Activated naive CD8-positive, alpha-beta T cell (primary cell): ENCODE results near the gene PSMA7.
"Not testable (repeated sequence)": the region's sequence is repeated elsewhere in the genome, so short reads cannot be mapped to it uniquely, and the experiment has no call there.

Experiments
- H3K27ac Mint-ChIP-seq: one replicate; pipeline ENCODE4 v1.8.0; 2021; ENCODE audit warnings: mixed read lengths
- H3K27me3 Mint-ChIP-seq: one replicate; pipeline ENCODE4 v1.8.0; 2021; ENCODE audit warnings: mixed read lengths
- H3K36me3 Mint-ChIP-seq: one replicate; pipeline ENCODE4 v1.8.0; 2021; ENCODE audit warnings: mixed read lengths
- H3K4me1 Mint-ChIP-seq: one replicate; pipeline ENCODE4 v1.8.0; 2021; ENCODE audit warnings: low read depth, mixed read lengths
- H3K4me3 Mint-ChIP-seq: one replicate; pipeline ENCODE4 v1.8.0; 2021; ENCODE audit warnings: mild to moderate bottlenecking, mixed read lengths
- H3K9me3 Mint-ChIP-seq: one replicate; pipeline ENCODE4 v1.8.0; 2021; ENCODE audit warnings: low read depth, mixed read lengths

The PSMA7 gene

GRCh38 chr20:62123450-62124118 is 19.6 kb downstream of the PSMA7 start:
- Mint-ChIP-seq H3K4me3 (peak overlapping the region; percentile 88), H3K27ac (peak overlapping the region; percentile 50), H3K4me1 (peaks cover 43% of the 10 kb centered on the region), H3K27me3 (no peaks in the 10 kb centered on the region), H3K9me3 (no peaks in the 10 kb centered on the region), H3K36me3 (peaks cover 2% of the 10 kb centered on the region)

- Mint-ChIP-seq H3K27me3 (no peaks in the 10 kb centered on the region), H3K4me3 (peak overlapping the region; percentile 88), H3K36me3 (peaks cover 2% of the 10 kb centered on the region), H3K9me3 (no peaks in the 10 kb centered on the region), H3K27ac (peak overlapping the region; percentile 50), H3K4me1 (peaks cover 42% of the 10 kb centered on the region)
These were observed 20.3 kb downstream of the PSMA7 start for GRCh38 chr20:62122654-62123449.

DNA sequence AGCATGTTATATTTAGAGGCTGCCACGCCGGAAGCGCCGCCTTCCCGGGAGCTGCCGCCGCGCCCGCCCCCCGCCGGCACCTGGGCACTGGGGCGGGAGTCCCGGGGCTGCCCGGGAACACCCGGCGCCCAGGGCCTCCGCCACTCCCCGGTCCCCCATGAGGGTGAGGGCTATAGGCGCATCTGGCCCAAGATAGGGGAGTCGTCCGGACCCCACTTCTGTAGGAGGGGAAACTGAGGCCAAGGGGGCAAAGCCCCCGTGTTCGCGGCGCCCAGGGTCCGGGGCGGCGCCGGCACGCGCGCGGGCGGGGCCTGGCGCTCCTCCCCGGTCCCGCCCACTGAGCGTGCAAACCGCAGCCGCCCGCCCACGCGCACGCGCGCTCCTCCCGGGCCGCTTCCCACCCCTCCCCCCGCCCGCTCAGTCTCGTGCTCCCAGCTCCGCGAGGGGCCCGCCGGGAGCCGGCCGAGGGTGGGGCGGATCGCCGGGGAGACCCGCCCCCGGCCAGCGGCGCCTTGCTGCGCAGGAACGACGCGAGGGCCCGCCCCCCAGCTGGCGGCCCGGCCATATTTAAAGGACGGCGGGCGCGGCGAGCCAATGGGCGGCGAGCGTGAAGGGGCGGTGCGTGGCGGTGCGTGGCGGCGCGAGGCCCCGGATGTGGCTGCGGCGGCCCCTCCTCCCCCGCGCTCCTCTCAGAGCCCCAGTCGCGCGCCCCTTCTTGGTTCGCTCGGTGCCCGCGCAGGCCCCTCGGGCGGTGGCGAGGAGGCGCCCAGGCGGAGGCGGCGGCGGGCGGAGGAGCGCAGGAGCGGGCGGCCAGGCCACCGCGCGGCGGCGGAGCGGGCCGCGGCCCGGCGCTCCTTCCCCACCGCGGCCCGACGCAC is 21.2 kb downstream of the PSMA7 start, which contains the start of gene LSM14B:
Gene LSM14B (plus strand): TSS at position 700 of the 878 bp plus-strand sequence. CDS start 192 bp downstream, outside the sequence.
- Mint-ChIP-seq H3K27me3 (no peaks in the 10 kb centered on the region), H3K36me3 (no peaks in the 10 kb centered on the region), H3K4me1 (peaks cover 46% of the 10 kb centered on the region), H3K27ac (peak within 1 kb of the TSS; percentile 96), H3K9me3 (no peaks in the 10 kb centered on the region), H3K4me3 (peak within 1 kb of the TSS; percentile 88)

DNA sequence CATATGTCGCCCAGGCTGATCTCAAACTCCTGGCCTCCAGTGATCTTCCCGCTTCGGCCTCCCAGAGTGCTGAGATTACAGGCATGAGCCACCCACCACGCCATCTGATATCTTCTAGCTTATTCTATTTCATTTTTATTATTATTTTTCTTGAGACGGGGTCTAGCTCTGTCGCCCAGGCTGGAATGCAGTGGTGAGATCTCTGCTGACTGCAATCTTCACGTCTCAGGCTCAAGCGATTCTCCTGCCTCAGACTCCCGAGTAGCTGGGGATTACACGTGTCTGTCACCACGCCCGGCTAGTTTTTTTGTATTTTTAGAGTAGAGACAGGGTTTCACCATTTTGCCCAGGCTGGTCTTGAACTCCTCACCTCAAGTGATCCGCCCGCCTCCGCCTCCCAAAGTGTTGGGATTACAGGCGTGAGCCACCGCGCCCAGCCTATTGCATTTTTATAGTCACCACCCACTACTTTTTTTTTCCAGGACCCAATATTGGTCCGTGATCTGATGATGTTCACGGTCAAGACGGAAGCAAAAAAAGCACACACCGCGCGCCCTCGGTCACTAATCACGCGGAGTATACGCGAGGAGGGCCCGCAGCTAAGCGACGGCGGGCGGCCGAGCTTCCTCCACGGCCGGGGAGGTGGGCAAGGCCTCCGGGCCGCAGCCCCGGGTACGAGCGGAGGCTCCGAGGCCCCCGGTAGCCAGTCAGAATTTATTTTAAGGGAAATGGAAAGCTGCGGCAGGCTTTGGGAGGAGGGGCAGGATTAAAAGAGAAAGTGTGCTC is 22.0 kb downstream of the PSMA7 start:
- no peaks in the 10 kb centered on the region for H3K9me3 Mint-ChIP-seq
- no peaks in the 10 kb centered on the region for H3K36me3 Mint-ChIP-seq
- H3K4me1 Mint-ChIP-seq = peaks cover 47% of the 10 kb centered on the region
- peak overlapping the region; percentile 96 for H3K27ac Mint-ChIP-seq
- H3K27me3 Mint-ChIP-seq = no peaks in the 10 kb centered on the region
- H3K4me3 Mint-ChIP-seq = peak overlapping the region; percentile 88

DNA sequence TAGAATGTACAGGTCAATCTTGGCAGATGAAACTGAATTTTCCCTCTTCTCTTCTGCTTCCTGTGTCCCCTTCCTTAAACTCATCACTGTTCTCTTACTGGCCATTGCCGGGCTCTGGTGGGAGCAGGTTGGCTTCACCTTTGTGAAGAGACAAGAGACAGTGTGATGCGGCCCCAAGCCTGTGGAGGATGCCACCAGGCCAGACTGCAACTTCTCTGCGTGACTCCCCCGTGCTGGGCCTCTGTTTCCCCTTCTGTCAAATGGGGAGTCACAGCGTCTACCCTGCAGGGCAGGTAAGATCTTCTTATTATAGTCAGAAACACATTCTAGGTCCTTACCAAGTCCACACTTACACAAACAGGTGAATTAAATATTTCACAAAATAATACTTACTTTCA is 22.8 kb downstream of the PSMA7 start:
- peaks cover 2% of the 10 kb centered on the region for H3K36me3 Mint-ChIP-seq
- H3K4me3 Mint-ChIP-seq = peak overlapping the region; percentile 47
- H3K9me3 Mint-ChIP-seq = no peaks in the 10 kb centered on the region
- H3K27ac Mint-ChIP-seq = peak overlapping the region; percentile 96
- peaks cover 50% of the 10 kb centered on the region for H3K4me1 Mint-ChIP-seq
- H3K27me3 Mint-ChIP-seq = no peaks in the 10 kb centered on the region

DNA sequence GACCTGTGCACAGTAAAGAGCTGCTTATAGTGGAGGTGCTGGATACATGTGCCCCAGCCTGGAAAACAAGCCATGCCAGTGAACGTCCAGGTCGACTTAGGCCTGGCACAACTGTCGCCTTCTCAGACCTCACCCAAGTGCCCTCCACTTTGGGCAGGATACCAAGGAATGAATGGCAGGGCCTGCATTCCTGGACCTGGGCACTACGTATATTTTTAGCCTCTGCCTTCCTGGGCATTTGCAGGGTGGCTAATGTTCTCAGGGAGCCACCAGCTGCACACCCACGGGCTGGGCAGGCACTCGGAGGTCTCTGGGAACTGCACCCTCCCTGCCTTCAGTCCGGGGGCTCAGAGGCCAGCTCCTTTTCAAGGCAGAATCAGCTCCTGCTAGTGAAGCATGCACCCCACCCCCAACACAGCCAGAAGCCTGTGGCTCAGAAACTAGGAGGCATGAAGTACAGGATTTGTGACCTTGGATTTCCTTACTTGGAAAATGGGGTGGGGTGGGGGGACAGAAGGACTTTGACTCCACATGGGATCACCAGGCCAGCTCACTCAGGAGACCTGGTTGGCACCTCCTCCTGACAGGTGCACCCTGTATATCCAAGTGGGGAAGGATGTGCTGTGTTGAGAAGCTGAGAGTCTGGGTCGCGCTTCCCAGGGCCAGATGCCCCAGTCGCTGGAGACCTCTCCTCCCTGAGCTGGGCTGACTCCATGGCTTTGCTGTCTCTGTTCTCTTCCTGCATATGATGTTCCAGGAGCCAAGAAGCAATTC is 23.4 kb downstream of the PSMA7 start:
- H3K36me3 Mint-ChIP-seq = peaks cover 2% of the 10 kb centered on the region
- H3K4me1 Mint-ChIP-seq = peaks cover 46% of the 10 kb centered on the region
- H3K27me3 Mint-ChIP-seq = no peaks in the 10 kb centered on the region
- H3K27ac Mint-ChIP-seq = peak overlapping the region; percentile 34
- H3K4me3 Mint-ChIP-seq = peak overlapping the region; percentile 47
- H3K9me3 Mint-ChIP-seq = no peaks in the 10 kb centered on the region

DNA sequence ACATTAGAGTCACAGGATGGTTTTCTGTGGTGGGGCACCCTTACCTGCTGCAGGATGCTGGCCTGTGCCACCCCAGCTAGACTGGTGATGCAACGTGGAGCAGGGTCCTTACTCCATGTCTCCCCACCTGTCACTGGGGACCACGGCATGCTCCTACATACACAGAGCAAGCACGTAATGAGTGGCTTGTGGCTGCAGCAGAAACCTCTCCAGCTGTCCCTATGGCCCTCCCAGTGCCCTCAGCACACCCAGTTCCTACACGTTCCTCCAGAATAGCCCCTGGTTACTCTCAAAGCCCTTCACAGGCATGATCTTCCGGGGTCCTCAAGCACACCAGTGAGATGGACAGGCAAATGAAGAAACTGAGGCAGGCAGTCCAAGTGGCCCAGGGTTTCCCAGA is 24.1 kb downstream of the PSMA7 start:
- Mint-ChIP-seq H3K27me3 (no peaks in the 10 kb centered on the region), H3K27ac (no peak overlapping the region), H3K4me3 (no peak overlapping the region), H3K36me3 (peaks cover 2% of the 10 kb centered on the region), H3K9me3 (no peaks in the 10 kb centered on the region), H3K4me1 (peaks cover 39% of the 10 kb centered on the region)

DNA sequence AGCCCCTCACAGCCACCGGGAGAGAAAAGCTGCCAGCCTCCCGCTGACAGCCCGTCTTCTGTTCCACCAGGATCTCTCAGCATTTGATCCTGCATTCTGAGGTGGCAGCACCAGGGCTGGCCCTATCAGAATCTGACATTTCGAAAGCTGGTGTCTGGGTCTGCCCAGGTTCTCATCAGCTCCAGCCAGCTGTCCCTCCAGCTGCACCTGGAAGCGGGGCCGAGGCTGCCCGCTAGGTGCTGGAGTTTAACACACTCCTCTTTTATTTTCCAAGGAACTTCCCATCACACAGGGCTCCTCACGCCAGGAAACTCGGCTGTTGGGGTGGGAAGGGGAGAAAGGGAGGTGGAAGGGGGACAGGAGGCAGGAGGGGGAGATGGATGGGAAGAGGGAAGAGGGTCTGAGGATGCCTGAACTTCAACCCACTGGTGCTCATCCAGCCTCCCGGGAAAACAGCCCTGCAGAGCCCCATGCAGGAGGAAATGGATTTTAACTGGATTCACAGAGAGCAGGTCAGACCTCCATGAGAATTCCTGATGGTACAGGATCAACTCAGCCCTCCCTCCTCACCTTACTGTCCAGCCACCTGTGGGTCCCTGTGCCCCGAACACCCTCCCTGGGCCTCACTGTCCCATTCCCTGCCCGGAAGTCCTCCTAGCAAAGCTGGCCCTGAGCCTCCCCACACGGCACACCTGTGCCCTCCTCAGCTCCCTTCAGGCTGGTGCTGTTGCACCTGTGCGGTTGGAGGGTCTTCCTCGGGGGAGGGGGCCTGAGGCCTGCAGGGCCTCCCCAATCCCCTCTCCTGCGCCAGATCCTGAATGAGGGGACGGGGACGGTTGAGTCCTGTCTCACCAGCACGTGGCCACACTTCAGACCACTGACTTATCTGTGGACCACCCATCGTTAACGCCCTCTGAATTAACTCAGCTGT is 24.8 kb downstream of the PSMA7 start:
- H3K9me3 Mint-ChIP-seq = no peaks in the 10 kb centered on the region
- no peak overlapping the region for H3K27ac Mint-ChIP-seq
- no peaks in the 10 kb centered on the region for H3K27me3 Mint-ChIP-seq
- no peak overlapping the region for H3K4me3 Mint-ChIP-seq
- peaks cover 32% of the 10 kb centered on the region for H3K4me1 Mint-ChIP-seq
- peaks cover 2% of the 10 kb centered on the region for H3K36me3 Mint-ChIP-seq

- Mint-ChIP-seq H3K27me3 (no peaks in the 10 kb centered on the region), H3K4me1 (peaks cover 30% of the 10 kb centered on the region), H3K36me3 (peaks cover 5% of the 10 kb centered on the region), H3K27ac (peak overlapping the region; percentile 41), H3K9me3 (no peaks in the 10 kb centered on the region), H3K4me3 (peak overlapping the region; percentile 35)
These were observed 25.5 kb downstream of the PSMA7 start for GRCh38 chr20:62117658-62118057.

DNA sequence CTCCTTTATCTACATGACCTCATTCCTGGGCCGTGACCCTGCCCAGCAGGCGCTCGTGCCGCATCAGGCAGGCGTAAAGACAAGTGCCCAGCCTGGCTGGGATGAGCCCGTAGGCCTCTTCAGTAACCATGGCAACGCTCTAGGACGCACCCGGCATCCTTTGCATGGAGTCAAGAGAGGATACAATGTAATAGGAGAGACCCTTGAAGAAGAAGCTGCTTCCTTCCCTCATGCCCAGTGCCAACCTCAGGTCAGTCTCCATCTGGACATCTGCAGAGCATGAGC is 25.9 kb downstream of the PSMA7 start:
- no peaks in the 10 kb centered on the region for H3K9me3 Mint-ChIP-seq
- H3K27me3 Mint-ChIP-seq = no peaks in the 10 kb centered on the region
- H3K36me3 Mint-ChIP-seq = peaks cover 5% of the 10 kb centered on the region
- H3K27ac Mint-ChIP-seq = peak overlapping the region; percentile 41
- peaks cover 30% of the 10 kb centered on the region for H3K4me1 Mint-ChIP-seq
- H3K4me3 Mint-ChIP-seq = peak overlapping the region; percentile 35

GRCh38 chr20:62116558-62117361 is 26.4 kb downstream of the PSMA7 start:
- H3K9me3 Mint-ChIP-seq = no peaks in the 10 kb centered on the region
- no peaks in the 10 kb centered on the region for H3K27me3 Mint-ChIP-seq
- peaks cover 30% of the 10 kb centered on the region for H3K4me1 Mint-ChIP-seq
- peaks cover 5% of the 10 kb centered on the region for H3K36me3 Mint-ChIP-seq
- no peak overlapping the region for H3K27ac Mint-ChIP-seq
- no peak overlapping the region for H3K4me3 Mint-ChIP-seq

- not testable (repeated sequence) for H3K27ac Mint-ChIP-seq, H3K36me3 Mint-ChIP-seq, H3K4me3 Mint-ChIP-seq, H3K9me3 Mint-ChIP-seq, H3K27me3 Mint-ChIP-seq
- H3K4me1 Mint-ChIP-seq = peaks cover 26% of the 10 kb centered on the region
These were observed 27.3 kb downstream of the PSMA7 start for GRCh38 chr20:62115800-62116407.
